CD4-positive, alpha-beta T cell treated with Interleukin-1 beta for 1 hour (primary cell): ENCODE measurements around the gene RNF4.
"Not testable (repeated sequence)": the region's sequence is repeated elsewhere in the genome, so short reads cannot be mapped to it uniquely, and the experiment has no call there.

Experiments used
- DNase-seq, 2 donors: peaks; one replicate each; pipeline ENCODE4 v3.0.0-alpha.2; 2020 to 2022

The RNF4 gene

GRCh38 chr4:2468456-2469191 is at the start of gene RNF4:
Gene RNF4, plus strand, starts transcription at chr4:2469106. Its CDS starts 21,388 bp downstream, at chr4:2490494.
- peak; percentile 95 to 96 for DNase-seq

GRCh38 chr4:2419814-2420213 is 49.1 kb upstream of the RNF4 start:
- peak in 1 of 2 donors; percentile 56 for DNase-seq

- DNase-seq, result no peak
These were observed 47.0 kb upstream of the RNF4 start for GRCh38 chr4:2421928-2422327.

- no peak for DNase-seq
These were observed 45.8 kb upstream of the RNF4 start for GRCh38 chr4:2423066-2423465.

GRCh38 chr4:2423695-2424094 is 45.2 kb upstream of the RNF4 start:
- no peak for DNase-seq

- DNase-seq, result no peak
These were observed 44.3 kb upstream of the RNF4 start for GRCh38 chr4:2424581-2424980.

- no peak for DNase-seq
These were observed 43.4 kb upstream of the RNF4 start for GRCh38 chr4:2425386-2426068.

GRCh38 chr4:2426069-2426397 is 42.9 kb upstream of the RNF4 start:
- DNase-seq, result no peak

- DNase-seq, result no peak
These were observed 42.1 kb upstream of the RNF4 start for GRCh38 chr4:2426711-2427275.

- DNase-seq, result no peak
These were observed 41.2 kb upstream of the RNF4 start for GRCh38 chr4:2427383-2428334.

- DNase-seq, result no peak
These were observed 40.3 kb upstream of the RNF4 start for GRCh38 chr4:2428496-2429213.

GRCh38 chr4:2429945-2430757 is 38.8 kb upstream of the RNF4 start:
- not testable (repeated sequence) for DNase-seq

- no peak for DNase-seq
These were observed 36.9 kb upstream of the RNF4 start for GRCh38 chr4:2432004-2432403.

GRCh38 chr4:2432991-2433530 is 35.8 kb upstream of the RNF4 start:
- DNase-seq, result no peak

GRCh38 chr4:2433609-2434350 is 35.1 kb upstream of the RNF4 start:
- no peak for DNase-seq

GRCh38 chr4:2434420-2434819 is 34.5 kb upstream of the RNF4 start:
- DNase-seq, result no peak

GRCh38 chr4:2436301-2436700 is 32.6 kb upstream of the RNF4 start:
- DNase-seq, result peak in 1 of 2 donors; percentile 12

GRCh38 chr4:2436761-2437474 is 32.0 kb upstream of the RNF4 start:
- DNase-seq, result no peak

- DNase-seq, result no peak
These were observed 31.3 kb upstream of the RNF4 start for GRCh38 chr4:2437475-2438215.
